MM.1S (cell line): ENCODE measurements around the gene PPP6R2.

ENCODE experiments used
- DNase-seq: peaks from one replicate; pipeline ENCODE4 v3.0.0-alpha.2; 2015
- H2AFZ ChIP-seq: fragments of 300-600 bp; sonication (generic); 2 replicates; pipeline ENCODE4 v1.6.0; 2016; ENCODE audit warnings: antibody characterized with exemption, low read length
- H3F3A ChIP-seq: fragments of 300-600 bp; sonication (generic); 2 replicates; pipeline ENCODE4 v1.6.1; 2016; ENCODE audit warnings: mild to moderate bottlenecking, antibody characterized with exemption, low read length, moderate library complexity, mixed read lengths; ENCODE audit not compliant: insufficient read depth
- H3K27ac ChIP-seq: fragments of 300-600 bp; sonication (generic); 2 replicates; pipeline ENCODE4 v1.5.1; 2016; ENCODE audit warnings: mild to moderate bottlenecking, low read length
- H3K27me3 ChIP-seq: fragments of 300-600 bp; sonication (generic); replicated peaks from 2 replicates; pipeline ENCODE4 v1.6.0; 2016; ENCODE audit warnings: low read length; ENCODE audit not compliant: insufficient read depth
- H3K36me3 ChIP-seq: fragments of 300-600 bp; sonication (generic); replicated peaks from 2 replicates; pipeline ENCODE4 v1.6.1; 2016; ENCODE audit warnings: mild to moderate bottlenecking, low read length, mixed read lengths; ENCODE audit not compliant: insufficient read depth
- H3K4me1 ChIP-seq: fragments of 300-600 bp; sonication (generic); 2 replicates; pipeline ENCODE4 v1.6.1; 2016; ENCODE audit warnings: low read length, mixed read lengths
- H3K4me2 ChIP-seq: fragments of 300-600 bp; sonication (generic); 2 replicates; pipeline ENCODE4 v1.6.0; 2016; ENCODE audit warnings: low read depth, low read length
- H3K4me3 ChIP-seq: fragments of 300-600 bp; sonication (generic); 2 replicates; pipeline ENCODE4 v1.5.1; 2016; ENCODE audit warnings: low read length, mixed read lengths
- H3K79me2 ChIP-seq: fragments of 300-600 bp; sonication (generic); 2 replicates; pipeline ENCODE4 v1.6.1; 2016; ENCODE audit warnings: mixed run types, low read length, mixed read lengths
- H3K9ac ChIP-seq: fragments of 300-600 bp; sonication (generic); 2 replicates; pipeline ENCODE4 v1.6.1; 2016; ENCODE audit warnings: low read length, mixed read lengths
- H3K9me2 ChIP-seq: fragments of 300-600 bp; sonication (generic); replicated peaks from 2 replicates; pipeline ENCODE4 v1.6.1; 2016; ENCODE audit warnings: mild to moderate bottlenecking, low read length, mixed read lengths; ENCODE audit not compliant: insufficient read depth
- H3K9me3 ChIP-seq: fragments of 300-600 bp; sonication (generic); replicated peaks from 2 replicates; pipeline ENCODE4 v1.6.1; 2016; ENCODE audit warnings: mild to moderate bottlenecking, low read length, mixed read lengths; ENCODE audit not compliant: insufficient read depth
- H4K20me1 ChIP-seq: fragments of 300-600 bp; sonication (generic); 2 replicates; pipeline ENCODE4 v1.6.1; 2016; ENCODE audit warnings: mild to moderate bottlenecking, low read length, moderate library complexity, mixed read lengths; ENCODE audit not compliant: insufficient read depth
- CTCF ChIP-seq: fragments of 300-600 bp; sonication (generic); IDR thresholded peaks from 2 replicates; pipeline ENCODE4 v1.5.1; 2016; ENCODE audit warnings: antibody characterized with exemption, low read length, mixed read lengths
- EZH2 ChIP-seq: fragments of 300-600 bp; sonication (generic); optimal IDR thresholded peaks from 2 replicates; pipeline ENCODE3; 2017; ENCODE audit warnings: low read depth, mild to moderate bottlenecking, antibody characterized with exemption, low read length, mixed read lengths
- EZH2phosphoT487 ChIP-seq: fragments of 300-600 bp; sonication (generic); IDR thresholded peaks from 2 replicates; pipeline ENCODE4 v1.6.1; 2018; ENCODE audit warnings: antibody characterized with exemption, low read length

Gene PPP6R2

GRCh38 chr22:50441428-50441993 lies 98.4 kb downstream of the PPP6R2 start:
- Histone ChIP-seq H4K20me1 (no peaks in the 10 kb centered on the region), H3K4me1 (no peaks in the 10 kb centered on the region), H3K27ac (no peak overlapping the region), H3K9me3 (no peaks in the 10 kb centered on the region), H2AFZ (no peak overlapping the region), H3F3A (peaks cover 4% of the 10 kb centered on the region; the same call in 1 of the 2 replicates), H3K27me3 (no peaks in the 10 kb centered on the region), H3K4me3 (no peak overlapping the region), H3K36me3 (no peaks in the 10 kb centered on the region), H3K9ac (no peak overlapping the region), H3K79me2 (no peaks in the 10 kb centered on the region), H3K4me2 (no peak overlapping the region), H3K9me2 (no peaks in the 10 kb centered on the region)
- no peak for DNase-seq
- TF ChIP-seq CTCF (no peak), EZH2 (no peak), EZH2phosphoT487 (no peak)

GRCh38 chr22:50443197-50443596 lies 100.1 kb downstream of the PPP6R2 start:
- Histone ChIP-seq H2AFZ (no peak overlapping the region), H3K9me2 (no peaks in the 10 kb centered on the region), H3K27me3 (no peaks in the 10 kb centered on the region), H3K9me3 (no peaks in the 10 kb centered on the region), H3F3A (peaks cover 4% of the 10 kb centered on the region; the same call in 1 of the 2 replicates), H3K9ac (no peak overlapping the region), H3K4me1 (no peaks in the 10 kb centered on the region), H3K27ac (no peak overlapping the region), H3K4me2 (no peak overlapping the region), H3K36me3 (no peaks in the 10 kb centered on the region), H3K79me2 (no peaks in the 10 kb centered on the region), H4K20me1 (no peaks in the 10 kb centered on the region), H3K4me3 (no peak overlapping the region)
- TF ChIP-seq EZH2phosphoT487: no peak
- no peak for TF ChIP-seq CTCF
- no peak for TF ChIP-seq EZH2
- no peak for DNase-seq

- Histone ChIP-seq H3K9ac (no peak overlapping the region), H3K36me3 (no peaks in the 10 kb centered on the region), H2AFZ (no peak overlapping the region), H3F3A (peaks cover 4% of the 10 kb centered on the region; the same call in 1 of the 2 replicates), H3K9me3 (no peaks in the 10 kb centered on the region), H3K9me2 (no peaks in the 10 kb centered on the region), H3K27me3 (no peaks in the 10 kb centered on the region), H3K4me1 (no peaks in the 10 kb centered on the region), H3K27ac (no peak overlapping the region), H4K20me1 (no peaks in the 10 kb centered on the region), H3K4me3 (no peak overlapping the region), H3K4me2 (no peak overlapping the region), H3K79me2 (no peaks in the 10 kb centered on the region)
- TF ChIP-seq EZH2phosphoT487 (no peak), EZH2 (no peak), CTCF (no peak)
- no peak for DNase-seq
Observed at GRCh38 chr22:50443801-50444625, 100.9 kb downstream of the PPP6R2 start.
